Measurements from ENCODE around the gene ASPSCR1. TPM values are rescaled to one million over a fixed set of nuclear protein-coding genes. Genes with fewer than 3 reads are reported as not detected.

The ASPSCR1 gene
- total and polyA plus RNA-seq, 10 of the 15 experiments (the other 5 are each of a cell fraction or from before 2014, with no cell fraction given), result 1.5 to 48.4 (median 25.4) TPM

DNA sequence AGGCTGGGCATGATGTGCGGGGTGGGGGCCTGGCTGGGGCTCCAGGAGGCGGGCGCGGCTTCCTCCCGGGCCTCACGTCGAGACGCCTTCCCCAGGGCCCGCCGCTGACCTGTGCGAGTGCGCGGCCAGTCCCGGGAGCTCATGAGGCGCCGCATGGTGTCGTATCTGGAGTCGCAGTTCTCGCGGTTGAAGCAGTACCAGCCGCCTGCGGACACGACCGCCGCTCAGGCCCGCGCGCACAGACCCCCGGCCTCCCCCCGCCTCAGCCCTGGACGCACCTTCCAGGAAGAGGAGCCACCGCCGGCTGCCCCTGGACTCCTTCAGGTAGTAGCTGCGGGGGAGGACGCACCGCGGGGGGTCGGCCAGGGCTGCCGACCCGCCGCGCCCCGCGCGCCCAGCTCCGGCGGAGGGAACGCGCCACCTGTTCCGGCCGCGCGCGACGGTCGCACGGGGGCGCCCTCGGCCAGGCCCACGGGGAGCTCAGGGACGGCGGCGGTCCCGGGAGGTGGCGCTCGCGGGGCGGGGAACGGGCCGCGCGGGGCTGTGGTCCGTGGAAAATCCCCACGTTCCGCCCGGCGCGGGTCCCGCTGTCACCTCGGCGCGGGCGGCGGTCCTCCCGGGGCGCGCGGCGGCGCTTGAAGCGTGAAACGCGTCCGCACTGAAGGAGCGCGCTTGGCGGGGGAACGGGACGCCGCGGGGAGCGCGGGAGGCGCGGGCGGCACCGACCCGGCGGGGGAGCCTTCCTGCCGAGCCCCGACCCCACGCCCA is 17.9 kb upstream of the ASPSCR1 start (continued):
- TF ChIP-seq, protein P1, sequence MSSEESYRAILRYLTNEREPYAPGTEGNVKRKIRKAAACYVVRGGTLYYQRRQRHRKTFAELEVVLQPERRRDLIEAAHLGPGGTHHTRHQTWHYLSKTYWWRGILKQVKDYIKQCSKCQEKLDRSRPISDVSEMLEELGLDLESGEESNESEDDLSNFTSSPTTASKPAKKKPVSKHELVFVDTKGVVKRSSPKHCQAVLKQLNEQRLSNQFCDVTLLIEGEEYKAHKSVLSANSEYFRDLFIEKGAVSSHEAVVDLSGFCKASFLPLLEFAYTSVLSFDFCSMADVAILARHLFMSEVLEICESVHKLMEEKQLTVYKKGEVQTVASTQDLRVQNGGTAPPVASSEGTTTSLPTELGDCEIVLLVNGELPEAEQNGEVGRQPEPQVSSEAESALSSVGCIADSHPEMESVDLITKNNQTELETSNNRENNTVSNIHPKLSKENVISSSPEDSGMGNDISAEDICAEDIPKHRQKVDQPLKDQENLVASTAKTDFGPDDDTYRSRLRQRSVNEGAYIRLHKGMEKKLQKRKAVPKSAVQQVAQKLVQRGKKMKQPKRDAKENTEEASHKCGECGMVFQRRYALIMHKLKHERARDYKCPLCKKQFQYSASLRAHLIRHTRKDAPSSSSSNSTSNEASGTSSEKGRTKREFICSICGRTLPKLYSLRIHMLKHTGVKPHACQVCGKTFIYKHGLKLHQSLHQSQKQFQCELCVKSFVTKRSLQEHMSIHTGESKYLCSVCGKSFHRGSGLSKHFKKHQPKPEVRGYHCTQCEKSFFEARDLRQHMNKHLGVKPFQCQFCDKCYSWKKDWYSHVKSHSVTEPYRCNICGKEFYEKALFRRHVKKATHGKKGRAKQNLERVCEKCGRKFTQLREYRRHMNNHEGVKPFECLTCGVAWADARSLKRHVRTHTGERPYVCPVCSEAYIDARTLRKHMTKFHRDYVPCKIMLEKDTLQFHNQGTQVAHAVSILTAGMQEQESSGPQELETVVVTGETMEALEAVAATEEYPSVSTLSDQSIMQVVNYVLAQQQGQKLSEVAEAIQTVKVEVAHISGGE (CRISPR knock-in tag; IDR thresholded peaks at IDR 0.05), result no peak
- TF ChIP-seq, protein P2, sequence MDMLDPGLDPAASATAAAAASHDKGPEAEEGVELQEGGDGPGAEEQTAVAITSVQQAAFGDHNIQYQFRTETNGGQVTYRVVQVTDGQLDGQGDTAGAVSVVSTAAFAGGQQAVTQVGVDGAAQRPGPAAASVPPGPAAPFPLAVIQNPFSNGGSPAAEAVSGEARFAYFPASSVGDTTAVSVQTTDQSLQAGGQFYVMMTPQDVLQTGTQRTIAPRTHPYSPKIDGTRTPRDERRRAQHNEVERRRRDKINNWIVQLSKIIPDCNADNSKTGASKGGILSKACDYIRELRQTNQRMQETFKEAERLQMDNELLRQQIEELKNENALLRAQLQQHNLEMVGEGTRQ (IDR thresholded peaks at IDR 0.05; ENCODE audit: borderline replicate concordance, low read depth, low read length), result no peak
- peak; percentile 98 for TF ChIP-seq BACH1 (IDR thresholded peaks at IDR 0.05; ENCODE audit: borderline replicate concordance)
- peak; percentile 94 for TF ChIP-seq TCF3 (IDR thresholded peaks at IDR 0.05; ENCODE audit: borderline replicate concordance, insufficient read depth, low read depth, low read length)
- no peak for TF ChIP-seq NRF1 (conservative IDR thresholded peaks at IDR 0.05; ENCODE audit: low read depth, low read length)
- no peak for TF ChIP-seq HCFC1 (IDR thresholded peaks at IDR 0.05; ENCODE audit: low read length)
- TF ChIP-seq NFXL1 (IDR thresholded peaks at IDR 0.05; ENCODE audit: borderline replicate concordance), result peak; percentile 71; the same call in 1 of the 2 replicates
- peak; percentile 95 for TF ChIP-seq RAD21 (IDR thresholded peaks at IDR 0.05; ENCODE audit: insufficient read depth, low read depth, low read length)
- peak; percentile 98 for TF ChIP-seq SMARCA5 (IDR thresholded peaks at IDR 0.05)
- peak; percentile 97 for TF ChIP-seq GATAD2B (conservative IDR thresholded peaks at IDR 0.05; ENCODE audit: low read depth)
- TF ChIP-seq DPF2 (IDR thresholded peaks at IDR 0.05), result peak; percentile 87
- TF ChIP-seq ETV6 (conservative IDR thresholded peaks at IDR 0.05 in 1 of 2, IDR thresholded peaks at IDR 0.05 in 1 of 2; ENCODE audit: borderline replicate concordance in 1 of 2, low read depth in 1 of 2), result no peak
- no peak for TF ChIP-seq TCF7 (IDR thresholded peaks at IDR 0.05; ENCODE audit: borderline replicate concordance)
- TF ChIP-seq, protein P3, sequence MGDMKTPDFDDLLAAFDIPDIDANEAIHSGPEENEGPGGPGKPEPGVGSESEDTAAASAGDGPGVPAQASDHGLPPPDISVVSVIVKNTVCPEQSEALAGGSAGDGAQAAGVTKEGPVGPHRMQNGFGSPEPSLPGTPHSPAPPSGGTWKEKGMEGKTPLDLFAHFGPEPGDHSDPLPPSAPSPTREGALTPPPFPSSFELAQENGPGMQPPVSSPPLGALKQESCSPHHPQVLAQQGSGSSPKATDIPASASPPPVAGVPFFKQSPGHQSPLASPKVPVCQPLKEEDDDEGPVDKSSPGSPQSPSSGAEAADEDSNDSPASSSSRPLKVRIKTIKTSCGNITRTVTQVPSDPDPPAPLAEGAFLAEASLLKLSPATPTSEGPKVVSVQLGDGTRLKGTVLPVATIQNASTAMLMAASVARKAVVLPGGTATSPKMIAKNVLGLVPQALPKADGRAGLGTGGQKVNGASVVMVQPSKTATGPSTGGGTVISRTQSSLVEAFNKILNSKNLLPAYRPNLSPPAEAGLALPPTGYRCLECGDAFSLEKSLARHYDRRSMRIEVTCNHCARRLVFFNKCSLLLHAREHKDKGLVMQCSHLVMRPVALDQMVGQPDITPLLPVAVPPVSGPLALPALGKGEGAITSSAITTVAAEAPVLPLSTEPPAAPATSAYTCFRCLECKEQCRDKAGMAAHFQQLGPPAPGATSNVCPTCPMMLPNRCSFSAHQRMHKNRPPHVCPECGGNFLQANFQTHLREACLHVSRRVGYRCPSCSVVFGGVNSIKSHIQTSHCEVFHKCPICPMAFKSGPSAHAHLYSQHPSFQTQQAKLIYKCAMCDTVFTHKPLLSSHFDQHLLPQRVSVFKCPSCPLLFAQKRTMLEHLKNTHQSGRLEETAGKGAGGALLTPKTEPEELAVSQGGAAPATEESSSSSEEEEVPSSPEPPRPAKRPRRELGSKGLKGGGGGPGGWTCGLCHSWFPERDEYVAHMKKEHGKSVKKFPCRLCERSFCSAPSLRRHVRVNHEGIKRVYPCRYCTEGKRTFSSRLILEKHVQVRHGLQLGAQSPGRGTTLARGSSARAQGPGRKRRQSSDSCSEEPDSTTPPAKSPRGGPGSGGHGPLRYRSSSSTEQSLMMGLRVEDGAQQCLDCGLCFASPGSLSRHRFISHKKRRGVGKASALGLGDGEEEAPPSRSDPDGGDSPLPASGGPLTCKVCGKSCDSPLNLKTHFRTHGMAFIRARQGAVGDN (IDR thresholded peaks at IDR 0.05), result peak; percentile 50; the same call in 1 of the 2 replicates
- peak; percentile 92; the same call in 1 of the 2 replicates for TF ChIP-seq RB1 (IDR thresholded peaks at IDR 0.05; ENCODE audit: borderline replicate concordance)
- peak; percentile 13 to 74; a peak in 2 of 4 replicates for TF ChIP-seq BHLHE40 (IDR thresholded peaks at IDR 0.05; ENCODE audit: borderline replicate concordance in 1 of 2, low read depth in 2 of 2, low read length in 1 of 2)
- TF ChIP-seq RCOR1 (conservative IDR thresholded peaks at IDR 0.05; ENCODE audit: low read depth, low read length), result 0 out of 2 replicates have a peak, but pooled peaks have one; percentile 67
- no peak for TF ChIP-seq CHD2 (IDR thresholded peaks at IDR 0.05; ENCODE audit: borderline replicate concordance, low read depth, low read length)
- TF ChIP-seq ZNF24 (IDR thresholded peaks at IDR 0.05), result peak; percentile 63
- no peak for TF ChIP-seq EED (IDR thresholded peaks at IDR 0.05; ENCODE audit: low read depth)
- TF ChIP-seq SMC3 (IDR thresholded peaks at IDR 0.05; ENCODE audit: borderline replicate concordance, low read length), result peak; percentile 82
- no peak for TF ChIP-seq CREB1 (IDR thresholded peaks at IDR 0.05; ENCODE audit: low read depth)
- peak; percentile 93; the same call in 1 of the 2 replicates for TF ChIP-seq LARP7 (IDR thresholded peaks at IDR 0.05)
